Stimulated activated CD8-positive, alpha-beta memory T cell treated with anti-CD3 and anti-CD28 coated beads, Interleukin-7, amount 100 ng/mL, for 48 hours (primary cell): ENCODE data around the gene RNF144A.
"Not testable (repeated sequence)": the region's sequence is repeated elsewhere in the genome, so short reads cannot be mapped to it uniquely, and the experiment has no call there.

ENCODE experiments used
- DNase-seq, 2 donors: peaks; one replicate each; pipeline ENCODE4 v3.0.0-alpha.2; 2020; ENCODE audit warnings: low read depth in 1 of 2; ENCODE audit errors: extremely low read depth in 1 of 2

RNF144A gene

GRCh38 chr2:6928452-6928851 lies 11.2 kb downstream of the RNF144A start:
- no peak for DNase-seq

- DNase-seq: no peak
Measured at GRCh38 chr2:6929196-6929819, 12.1 kb downstream of the RNF144A start.

- no peak for DNase-seq
Measured at GRCh38 chr2:6930923-6931647, 13.9 kb downstream of the RNF144A start.

GRCh38 chr2:6931753-6932152 lies 14.5 kb downstream of the RNF144A start:
- DNase-seq: no peak

GRCh38 chr2:6932206-6932605 lies 15.0 kb downstream of the RNF144A start:
- DNase-seq: no peak

GRCh38 chr2:6932828-6933227 lies 15.6 kb downstream of the RNF144A start:
- no peak for DNase-seq

GRCh38 chr2:6933911-6934310 lies 16.7 kb downstream of the RNF144A start:
- DNase-seq: no peak

GRCh38 chr2:6934345-6934744 lies 17.1 kb downstream of the RNF144A start:
- no peak for DNase-seq

GRCh38 chr2:6934758-6935651 lies 17.8 kb downstream of the RNF144A start:
- DNase-seq: no peak

- not testable (repeated sequence) for DNase-seq
Measured at GRCh38 chr2:6935652-6936020, 18.4 kb downstream of the RNF144A start.

- DNase-seq: no peak
Measured at GRCh38 chr2:6937157-6937556, 19.9 kb downstream of the RNF144A start.

GRCh38 chr2:6937582-6937981 lies 20.4 kb downstream of the RNF144A start:
- no peak for DNase-seq

- no peak for DNase-seq
Measured at GRCh38 chr2:6939071-6939470, 21.9 kb downstream of the RNF144A start.

- no peak for DNase-seq
Measured at GRCh38 chr2:6940820-6941219, 23.6 kb downstream of the RNF144A start.

- no peak for DNase-seq
Measured at GRCh38 chr2:6941299-6942046, 24.3 kb downstream of the RNF144A start.

- no peak for DNase-seq
Measured at GRCh38 chr2:6942848-6943247, 25.6 kb downstream of the RNF144A start.

- no peak for DNase-seq
Measured at GRCh38 chr2:6943523-6943922, 26.3 kb downstream of the RNF144A start.

- no peak for DNase-seq
Measured at GRCh38 chr2:6943971-6944370, 26.8 kb downstream of the RNF144A start.

GRCh38 chr2:6944555-6944954 lies 27.3 kb downstream of the RNF144A start:
- DNase-seq: no peak

GRCh38 chr2:6945087-6945813 lies 28.0 kb downstream of the RNF144A start:
- DNase-seq: no peak
